ENCODE data around the gene SLC26A3.

DNA sequence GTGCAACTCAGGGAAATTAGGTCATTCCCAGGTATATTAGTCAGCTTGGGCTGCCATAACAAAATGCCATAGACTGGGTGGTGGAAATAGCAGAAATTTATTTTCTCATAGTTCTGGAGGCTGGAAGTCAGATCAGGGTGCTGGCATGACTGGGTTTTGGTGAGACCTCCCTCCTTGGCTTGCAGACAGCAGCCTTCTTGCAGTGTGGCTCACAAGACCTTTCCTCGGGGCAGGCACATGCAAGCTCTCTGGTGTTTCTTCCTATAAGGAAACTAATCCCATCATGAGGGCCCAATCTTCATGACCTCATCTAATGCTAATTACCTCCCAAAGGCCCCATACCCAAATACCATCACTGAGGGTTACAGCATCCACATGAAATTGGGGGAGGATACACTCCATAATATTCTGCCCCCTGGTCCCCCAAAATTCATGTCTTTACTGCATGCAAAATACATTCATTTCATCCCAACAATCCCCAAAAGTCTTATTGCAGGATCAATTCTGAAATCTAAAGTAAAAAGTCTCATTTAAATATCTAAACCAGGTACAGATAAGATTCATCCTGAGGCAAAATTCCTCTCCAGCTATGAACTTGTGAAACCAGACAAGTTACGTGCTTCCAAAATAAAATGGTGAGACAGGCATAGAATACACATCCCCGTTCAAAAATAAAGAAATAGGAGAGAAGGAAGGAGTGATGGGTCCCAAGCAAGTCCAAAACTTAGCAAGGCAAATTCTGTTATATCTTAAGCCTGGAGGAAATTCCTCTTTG lies 76.5 kb downstream of the SLC26A3 start:
- no peak for TF ChIP-seq FOXK2 (IDR thresholded peaks at IDR 0.05)
- TF ChIP-seq FOXM1 (IDR thresholded peaks at IDR 0.05; ENCODE audit: borderline replicate concordance), result no peak
- TF ChIP-seq SUZ12 (IDR thresholded peaks at IDR 0.05), result no peak
- no peak for TF ChIP-seq BHLHE40 (IDR thresholded peaks at IDR 0.05; ENCODE audit: borderline replicate concordance)
- no peak for TF ChIP-seq L3MBTL2 (conservative IDR thresholded peaks at IDR 0.05)
- no peak for TF ChIP-seq NFRKB (IDR thresholded peaks at IDR 0.05)
- TF ChIP-seq, protein P1, sequence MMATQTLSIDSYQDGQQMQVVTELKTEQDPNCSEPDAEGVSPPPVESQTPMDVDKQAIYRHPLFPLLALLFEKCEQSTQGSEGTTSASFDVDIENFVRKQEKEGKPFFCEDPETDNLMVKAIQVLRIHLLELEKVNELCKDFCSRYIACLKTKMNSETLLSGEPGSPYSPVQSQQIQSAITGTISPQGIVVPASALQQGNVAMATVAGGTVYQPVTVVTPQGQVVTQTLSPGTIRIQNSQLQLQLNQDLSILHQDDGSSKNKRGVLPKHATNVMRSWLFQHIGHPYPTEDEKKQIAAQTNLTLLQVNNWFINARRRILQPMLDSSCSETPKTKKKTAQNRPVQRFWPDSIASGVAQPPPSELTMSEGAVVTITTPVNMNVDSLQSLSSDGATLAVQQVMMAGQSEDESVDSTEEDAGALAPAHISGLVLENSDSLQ (IDR thresholded peaks at IDR 0.05), result no peak
- no peak for TF ChIP-seq HDGF (IDR thresholded peaks at IDR 0.05; ENCODE audit: borderline replicate concordance)
